Gastrocnemius medialis (tissue), 4 donors: ENCODE data around the gene FCGR3A.
"Not testable (repeated sequence)": the region's sequence is repeated elsewhere in the genome, so short reads cannot be mapped to it uniquely, and the experiment has no call there.

Experiments
- CTCF ChIP-seq, 5 experiments: fragments of 450-650 bp in 3 of 5; fragments of 200-600 bp in 2 of 5; sonication (generic) in 2 of 5; IDR thresholded peaks in 4 of 5; conservative IDR thresholded peaks in 1 of 5; 1 replicate in 4 of 5; 2 replicates in 1 of 5; pipeline ENCODE4 v1.5.1; 2016 to 2019; ENCODE audit warnings: antibody characterized with exemption in 5 of 5, mild to moderate bottlenecking in 3 of 5, moderate library complexity in 3 of 5
- POLR2A ChIP-seq, 2 donors: fragments of 450-650 bp; IDR thresholded peaks; one replicate each; pipeline ENCODE4 v1.6.1; 2017; ENCODE audit warnings: antibody characterized with exemption in 2 of 2, mild to moderate bottlenecking in 2 of 2, moderate library complexity in 2 of 2

GRCh38 chr1:161538925-161539479 lies 10.6 kb downstream of the FCGR3A start:
- not testable (repeated sequence) for TF ChIP-seq POLR2A (IDR thresholded peaks at IDR 0.05); CTCF (IDR thresholded peaks at IDR 0.05 in 4 of 5, conservative IDR thresholded peaks at IDR 0.05 in 1 of 5)
